ENCODE results near the gene CNTD1.

Gene CNTD1

DNA sequence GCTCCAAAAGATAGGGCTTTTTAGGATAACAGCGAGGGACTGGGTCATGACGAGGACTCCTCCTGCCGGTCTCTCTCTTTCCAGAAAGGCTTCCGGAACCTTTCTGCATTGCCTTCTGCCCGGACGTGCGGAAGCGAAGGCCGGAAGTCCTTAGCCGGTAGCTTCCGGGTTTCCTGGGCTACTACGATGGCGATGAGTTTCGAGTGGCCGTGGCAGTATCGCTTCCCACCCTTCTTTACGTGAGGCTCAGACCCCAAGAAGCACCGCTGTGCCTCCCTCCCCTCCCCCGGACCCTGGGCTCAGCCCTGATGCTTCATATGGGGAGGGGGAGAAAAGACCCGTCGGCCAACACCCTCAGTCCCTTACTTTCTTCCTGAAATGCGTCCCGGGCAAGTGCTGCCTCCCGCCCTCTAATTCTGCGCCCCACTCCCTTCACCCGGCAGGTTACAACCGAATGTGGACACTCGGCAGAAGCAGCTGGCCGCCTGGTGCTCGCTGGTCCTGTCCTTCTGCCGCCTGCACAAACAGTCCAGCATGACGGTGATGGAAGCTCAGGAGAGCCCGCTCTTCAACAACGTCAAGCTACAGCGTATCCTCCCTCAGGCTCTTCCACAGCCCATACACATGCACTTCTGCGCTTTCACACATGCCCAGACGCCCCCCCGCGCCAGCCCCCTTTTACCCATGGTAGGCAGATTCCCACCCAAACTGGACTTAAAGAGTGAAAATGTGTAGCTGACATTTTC, 25.2 kb upstream of the CNTD1 start, which contains the start of gene VPS25:
Gene VPS25 (plus strand): TSS at position 160 of the 746 bp plus-strand sequence. CDS start 27 bp downstream, at position 187.
- H3K4me3 Mint-ChIP-seq: peak within 1 kb of the TSS; percentile 99
- peak within 1 kb of the TSS; percentile 97 for H3K27ac Mint-ChIP-seq
- peaks cover 25% of the 10 kb centered on the region for H3K36me3 Mint-ChIP-seq (ENCODE audit: low read depth)
- no peaks in the 10 kb centered on the region for H3K27me3 Mint-ChIP-seq (ENCODE audit: low read depth)
- H3K4me1 Mint-ChIP-seq (ENCODE audit: low read depth): peaks cover 26% of the 10 kb centered on the region
- H3K9me3 Mint-ChIP-seq: no peaks in the 10 kb centered on the region

GRCh38 chr17:42774066-42774745, 24.5 kb upstream of the CNTD1 start:
- peaks cover 32% of the 10 kb centered on the region for H3K36me3 Mint-ChIP-seq (ENCODE audit: low read depth)
- peak overlapping the region; percentile 97 for H3K27ac Mint-ChIP-seq
- peak overlapping the region; percentile 99 for H3K4me3 Mint-ChIP-seq
- H3K27me3 Mint-ChIP-seq (ENCODE audit: low read depth): peaks cover 1% of the 10 kb centered on the region
- H3K4me1 Mint-ChIP-seq (ENCODE audit: low read depth): peaks cover 26% of the 10 kb centered on the region
- H3K9me3 Mint-ChIP-seq: no peaks in the 10 kb centered on the region

DNA sequence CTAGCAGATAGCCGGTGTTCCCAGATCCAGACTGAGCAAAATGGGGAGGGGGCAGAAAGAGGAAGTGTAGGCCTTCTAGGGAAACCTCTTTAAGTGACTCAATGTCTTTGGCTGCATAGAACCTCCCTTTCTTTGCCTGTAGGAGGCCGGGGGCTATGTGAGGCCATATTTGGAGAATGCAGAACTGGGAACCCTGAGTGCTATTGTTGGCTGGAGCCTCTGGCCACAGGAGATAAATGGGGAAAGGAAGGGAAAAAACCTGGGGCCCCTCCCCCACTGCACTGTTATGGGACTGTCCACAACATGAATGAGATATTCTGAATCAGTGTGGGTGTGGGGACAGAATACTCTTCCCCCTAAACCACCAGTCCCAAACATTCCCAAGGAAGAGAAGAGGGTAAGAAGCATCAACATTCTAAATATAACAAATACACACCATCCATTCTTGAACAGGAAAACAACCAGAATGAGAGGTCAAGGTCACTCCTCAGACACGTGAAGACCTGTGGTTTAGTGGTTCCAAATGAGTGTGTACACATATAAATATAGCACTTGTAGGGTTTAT, 23.0 kb upstream of the CNTD1 start:
- Mint-ChIP-seq H3K27me3 (ENCODE audit: low read depth) (peaks cover 11% of the 10 kb centered on the region), H3K36me3 (ENCODE audit: low read depth) (peaks cover 39% of the 10 kb centered on the region), H3K4me1 (ENCODE audit: low read depth) (peaks cover 26% of the 10 kb centered on the region), H3K4me3 (no peak overlapping the region), H3K27ac (no peak overlapping the region), H3K9me3 (no peaks in the 10 kb centered on the region)

DNA sequence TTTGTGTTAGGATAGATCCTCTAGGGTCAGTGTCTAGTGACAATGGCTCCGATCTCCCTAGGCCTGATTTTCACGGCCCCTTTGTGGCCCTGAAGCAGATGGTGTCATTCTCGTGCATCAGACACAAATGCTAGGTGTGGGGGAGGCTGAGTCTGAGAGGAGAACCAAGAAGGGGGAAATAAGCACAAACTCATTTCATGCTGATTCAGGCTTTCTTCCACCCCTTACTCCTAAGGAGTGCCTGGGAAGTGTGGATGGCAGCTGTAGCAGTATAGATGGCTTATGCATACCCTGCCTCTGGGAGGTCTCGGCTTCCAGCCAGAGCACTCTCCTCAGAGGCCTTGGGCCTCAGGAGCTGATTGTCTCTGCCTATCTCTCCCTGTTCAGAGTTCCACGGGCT, 20.1 kb upstream of the CNTD1 start:
- H3K36me3 Mint-ChIP-seq (ENCODE audit: low read depth): peaks cover 41% of the 10 kb centered on the region
- H3K27ac Mint-ChIP-seq: no peak overlapping the region
- peaks cover 22% of the 10 kb centered on the region for H3K4me1 Mint-ChIP-seq (ENCODE audit: low read depth)
- H3K9me3 Mint-ChIP-seq: no peaks in the 10 kb centered on the region
- H3K27me3 Mint-ChIP-seq (ENCODE audit: low read depth): peaks cover 37% of the 10 kb centered on the region
- H3K4me3 Mint-ChIP-seq: no peak overlapping the region

DNA sequence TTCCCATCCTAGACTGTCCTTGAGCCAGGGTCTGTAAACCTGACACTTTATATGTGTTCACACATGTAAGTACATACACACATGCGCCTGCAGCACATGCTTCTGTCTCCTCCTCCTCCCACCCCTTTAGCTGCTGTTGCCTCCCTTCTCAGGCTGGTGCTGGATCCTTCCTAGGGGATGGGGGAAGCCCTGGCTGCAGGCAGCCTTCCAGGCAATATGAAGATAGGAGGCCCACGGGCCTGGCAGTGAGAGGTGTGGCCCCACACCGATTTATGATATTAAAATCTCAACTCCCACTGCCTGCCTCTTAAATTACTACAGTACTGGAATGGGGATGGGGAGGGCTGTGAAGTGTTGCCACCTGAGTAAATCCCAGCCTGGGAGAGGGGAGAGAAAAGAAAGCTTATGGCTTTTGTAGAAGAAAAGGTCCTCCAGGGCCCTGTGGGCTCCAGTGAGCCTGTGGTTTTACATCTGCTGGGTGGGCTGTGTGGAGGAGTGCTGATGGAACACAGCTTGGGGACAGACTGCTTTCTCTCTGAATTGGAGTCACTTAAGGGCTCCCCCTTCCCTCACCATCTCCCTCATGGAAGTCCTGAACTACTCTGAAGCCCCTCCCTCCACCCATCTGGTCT, 19.2 kb upstream of the CNTD1 start:
- H3K27me3 Mint-ChIP-seq (ENCODE audit: low read depth): peaks cover 45% of the 10 kb centered on the region
- peaks cover 15% of the 10 kb centered on the region for H3K4me1 Mint-ChIP-seq (ENCODE audit: low read depth)
- peaks cover 37% of the 10 kb centered on the region for H3K36me3 Mint-ChIP-seq (ENCODE audit: low read depth)
- H3K27ac Mint-ChIP-seq: no peak overlapping the region
- H3K9me3 Mint-ChIP-seq: no peaks in the 10 kb centered on the region
- no peak overlapping the region for H3K4me3 Mint-ChIP-seq

- H3K9me3 Mint-ChIP-seq: no peaks in the 10 kb centered on the region
- H3K36me3 Mint-ChIP-seq (ENCODE audit: low read depth): peaks cover 37% of the 10 kb centered on the region
- H3K4me1 Mint-ChIP-seq (ENCODE audit: low read depth): peaks cover 12% of the 10 kb centered on the region
- H3K4me3 Mint-ChIP-seq: no peak within 1 kb of the TSS
- H3K27ac Mint-ChIP-seq: no peak within 1 kb of the TSS
- peaks cover 52% of the 10 kb centered on the region for H3K27me3 Mint-ChIP-seq (ENCODE audit: low read depth)
Observed at GRCh38 chr17:42779936-42780850, 18.5 kb upstream of the CNTD1 start, which contains the start of gene WNK4. Gene WNK4 (plus strand): TSS chr17:42780610. CDS start chr17:42780699, 89 bp downstream.

DNA sequence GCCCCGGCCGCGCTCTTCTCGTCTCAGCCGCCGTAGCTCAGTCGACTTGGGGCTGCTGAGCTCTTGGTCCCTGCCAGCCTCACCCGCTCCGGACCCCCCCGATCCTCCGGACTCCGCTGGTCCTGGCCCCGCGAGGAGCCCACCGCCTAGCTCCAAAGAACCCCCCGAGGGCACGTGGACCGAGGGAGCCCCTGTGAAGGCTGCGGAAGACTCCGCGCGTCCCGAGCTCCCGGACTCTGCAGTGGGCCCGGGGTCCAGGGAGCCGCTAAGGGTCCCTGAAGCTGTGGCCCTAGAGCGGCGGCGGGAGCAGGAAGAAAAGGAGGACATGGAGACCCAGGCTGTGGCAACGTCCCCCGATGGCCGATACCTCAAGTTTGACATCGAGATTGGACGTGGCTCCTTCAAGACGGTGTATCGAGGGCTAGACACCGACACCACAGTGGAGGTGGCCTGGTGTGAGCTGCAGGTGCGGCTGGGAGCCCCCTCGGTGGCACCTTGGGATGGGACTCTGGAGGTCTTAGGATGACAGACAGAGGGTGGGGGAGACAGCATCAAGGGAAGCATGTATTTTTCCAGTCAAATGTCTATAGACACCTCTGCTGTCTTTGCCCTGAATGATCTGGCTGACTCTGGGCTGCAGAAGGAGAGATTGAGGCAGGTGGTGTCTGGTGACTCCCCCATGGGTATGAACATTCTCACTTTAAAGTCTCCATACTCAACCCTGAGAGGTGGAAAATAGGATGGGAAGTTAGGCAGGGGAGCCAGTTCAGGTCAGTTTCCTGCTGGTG, 17.6 kb upstream of the CNTD1 start:
- H3K27ac Mint-ChIP-seq: no peak overlapping the region
- H3K9me3 Mint-ChIP-seq: no peaks in the 10 kb centered on the region
- H3K36me3 Mint-ChIP-seq (ENCODE audit: low read depth): peaks cover 30% of the 10 kb centered on the region
- peaks cover 12% of the 10 kb centered on the region for H3K4me1 Mint-ChIP-seq (ENCODE audit: low read depth)
- no peak overlapping the region for H3K4me3 Mint-ChIP-seq
- peaks cover 60% of the 10 kb centered on the region for H3K27me3 Mint-ChIP-seq (ENCODE audit: low read depth)

- no peak overlapping the region for H3K4me3 Mint-ChIP-seq
- H3K4me1 Mint-ChIP-seq (ENCODE audit: low read depth): peaks cover 12% of the 10 kb centered on the region
- peaks cover 66% of the 10 kb centered on the region for H3K27me3 Mint-ChIP-seq (ENCODE audit: low read depth)
- peaks cover 28% of the 10 kb centered on the region for H3K36me3 Mint-ChIP-seq (ENCODE audit: low read depth)
- no peaks in the 10 kb centered on the region for H3K9me3 Mint-ChIP-seq
- H3K27ac Mint-ChIP-seq: no peak overlapping the region
Observed at GRCh38 chr17:42781639-42782165, 17.0 kb upstream of the CNTD1 start.

- no peak overlapping the region for H3K27ac Mint-ChIP-seq
Observed at GRCh38 chr17:42782166-42783061, 16.2 kb upstream of the CNTD1 start.

DNA sequence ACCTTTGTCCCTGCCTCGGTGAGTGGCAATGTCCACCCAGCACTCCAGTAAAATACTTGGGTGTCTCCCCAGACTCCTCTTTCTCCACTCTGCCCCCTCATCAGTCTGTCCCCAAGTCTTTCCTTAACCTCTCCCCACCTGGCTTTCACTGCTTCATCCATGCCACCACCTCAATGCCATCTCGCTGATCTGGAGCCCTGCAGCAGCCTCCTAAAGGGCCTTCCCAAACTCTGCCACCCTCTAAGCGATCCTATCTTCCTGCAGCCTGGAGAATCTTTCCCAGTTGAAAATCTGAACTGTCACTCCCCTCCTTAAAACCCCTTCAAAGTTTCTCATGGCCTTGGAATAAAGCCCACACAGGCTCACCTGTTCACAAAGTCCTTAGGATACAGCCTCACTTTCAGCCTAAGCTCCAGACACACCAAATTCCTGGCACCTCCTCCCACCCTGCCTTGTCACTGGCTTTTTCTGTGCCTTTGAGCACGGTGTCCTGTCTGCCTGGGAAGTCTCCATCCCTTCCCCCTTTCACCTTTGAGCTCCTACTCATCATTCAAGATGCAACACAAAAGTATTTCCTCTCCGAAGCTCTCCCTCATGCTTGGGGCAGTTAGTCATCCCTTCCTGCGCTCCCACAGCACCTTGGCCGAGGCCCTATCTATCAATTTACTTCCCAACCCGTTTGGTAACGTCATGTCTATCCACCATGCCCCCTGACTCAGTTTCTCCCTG, 15.4 kb upstream of the CNTD1 start:
- no peak overlapping the region for H3K4me3 Mint-ChIP-seq
- peaks cover 80% of the 10 kb centered on the region for H3K27me3 Mint-ChIP-seq (ENCODE audit: low read depth)
- H3K27ac Mint-ChIP-seq: peak overlapping the region; percentile 50
- peaks cover 12% of the 10 kb centered on the region for H3K4me1 Mint-ChIP-seq (ENCODE audit: low read depth)
- H3K9me3 Mint-ChIP-seq: no peaks in the 10 kb centered on the region
- H3K36me3 Mint-ChIP-seq (ENCODE audit: low read depth): peaks cover 20% of the 10 kb centered on the region

More at GRCh38 chr17:42782166-42783061, 16.2 kb upstream of the CNTD1 start:
- Mint-ChIP-seq H3K4me3 (no peak overlapping the region), H3K4me1 (ENCODE audit: low read depth) (peaks cover 12% of the 10 kb centered on the region), H3K9me3 (no peaks in the 10 kb centered on the region), H3K27me3 (ENCODE audit: low read depth) (peaks cover 72% of the 10 kb centered on the region), H3K36me3 (ENCODE audit: low read depth) (peaks cover 25% of the 10 kb centered on the region)

- no peak overlapping the region for H3K4me3 Mint-ChIP-seq
- H3K27ac Mint-ChIP-seq: peak overlapping the region; percentile 50
- H3K36me3 Mint-ChIP-seq (ENCODE audit: low read depth): peaks cover 15% of the 10 kb centered on the region
- H3K9me3 Mint-ChIP-seq: no peaks in the 10 kb centered on the region
- H3K27me3 Mint-ChIP-seq (ENCODE audit: low read depth): peaks cover 84% of the 10 kb centered on the region
- peaks cover 12% of the 10 kb centered on the region for H3K4me1 Mint-ChIP-seq (ENCODE audit: low read depth)
Observed at GRCh38 chr17:42783791-42784138, 14.9 kb upstream of the CNTD1 start.

GRCh38 chr17:42784409-42784808, 14.3 kb upstream of the CNTD1 start:
- H3K4me1 Mint-ChIP-seq (ENCODE audit: low read depth): peaks cover 12% of the 10 kb centered on the region
- H3K27ac Mint-ChIP-seq: no peak overlapping the region
- peaks cover 9% of the 10 kb centered on the region for H3K36me3 Mint-ChIP-seq (ENCODE audit: low read depth)
- H3K9me3 Mint-ChIP-seq: no peaks in the 10 kb centered on the region
- no peak overlapping the region for H3K4me3 Mint-ChIP-seq
- H3K27me3 Mint-ChIP-seq (ENCODE audit: low read depth): peaks cover 85% of the 10 kb centered on the region
